GM12874 (cell line): ENCODE results near the gene LRCH1.

ENCODE experiments used
- TF ChIP-seq, protein P1 (sequence below): IDR thresholded peaks from 2 replicates; pipeline ENCODE4 v1.5.1; 2011; ENCODE audit warnings: low read depth, mild to moderate bottlenecking, control low read depth, low read length, moderate library complexity; ENCODE audit not compliant: insufficient read depth

Gene LRCH1

DNA sequence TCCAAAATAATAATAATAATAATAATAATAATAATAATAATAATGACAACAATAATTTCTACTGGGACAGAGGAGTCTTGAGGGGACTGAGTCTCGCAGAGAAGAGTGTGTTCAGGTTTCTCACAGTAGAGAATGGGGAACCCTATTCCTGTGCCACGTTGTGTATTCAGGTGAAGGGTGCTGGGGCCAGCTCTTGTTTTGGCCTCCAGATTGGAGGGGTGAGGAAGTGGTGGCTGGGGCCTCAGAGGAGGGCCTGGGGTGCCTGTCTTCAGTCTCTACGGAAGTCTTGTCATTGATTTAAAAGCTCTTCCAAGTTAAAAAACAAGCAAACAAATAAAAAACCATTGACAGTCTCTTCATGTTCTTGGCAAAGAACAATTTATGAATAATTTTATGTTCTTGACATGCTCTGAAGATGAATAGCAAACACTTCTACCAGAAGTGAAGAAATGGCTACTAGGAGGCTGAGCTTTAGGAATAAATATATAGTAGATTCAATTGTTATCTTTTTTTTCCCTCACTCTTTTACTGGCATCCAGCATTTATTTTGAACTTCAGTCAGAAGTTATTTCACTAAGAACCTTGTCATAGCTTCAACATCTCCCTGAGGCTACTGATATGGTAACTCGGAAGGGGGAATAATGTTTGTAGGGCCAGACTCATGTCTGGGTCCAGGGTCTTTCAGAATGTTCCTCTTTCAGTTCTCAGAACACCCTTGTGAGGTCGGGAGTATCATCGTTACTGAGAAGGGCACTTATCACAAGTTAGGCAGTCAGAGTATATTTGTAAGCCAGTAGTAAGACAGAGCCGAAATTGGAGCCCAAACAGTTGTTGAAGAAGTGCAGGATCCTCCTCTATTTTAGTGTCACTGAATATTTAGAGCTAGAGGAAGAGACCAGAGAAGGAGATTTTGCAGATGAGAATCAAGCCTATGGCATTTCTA lies 13.1 kb downstream of the LRCH1 start:
- TF ChIP-seq, protein P1, sequence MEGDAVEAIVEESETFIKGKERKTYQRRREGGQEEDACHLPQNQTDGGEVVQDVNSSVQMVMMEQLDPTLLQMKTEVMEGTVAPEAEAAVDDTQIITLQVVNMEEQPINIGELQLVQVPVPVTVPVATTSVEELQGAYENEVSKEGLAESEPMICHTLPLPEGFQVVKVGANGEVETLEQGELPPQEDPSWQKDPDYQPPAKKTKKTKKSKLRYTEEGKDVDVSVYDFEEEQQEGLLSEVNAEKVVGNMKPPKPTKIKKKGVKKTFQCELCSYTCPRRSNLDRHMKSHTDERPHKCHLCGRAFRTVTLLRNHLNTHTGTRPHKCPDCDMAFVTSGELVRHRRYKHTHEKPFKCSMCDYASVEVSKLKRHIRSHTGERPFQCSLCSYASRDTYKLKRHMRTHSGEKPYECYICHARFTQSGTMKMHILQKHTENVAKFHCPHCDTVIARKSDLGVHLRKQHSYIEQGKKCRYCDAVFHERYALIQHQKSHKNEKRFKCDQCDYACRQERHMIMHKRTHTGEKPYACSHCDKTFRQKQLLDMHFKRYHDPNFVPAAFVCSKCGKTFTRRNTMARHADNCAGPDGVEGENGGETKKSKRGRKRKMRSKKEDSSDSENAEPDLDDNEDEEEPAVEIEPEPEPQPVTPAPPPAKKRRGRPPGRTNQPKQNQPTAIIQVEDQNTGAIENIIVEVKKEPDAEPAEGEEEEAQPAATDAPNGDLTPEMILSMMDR, result no peak

GRCh38 chr13:46567671-46568070 lies 14.7 kb downstream of the LRCH1 start:
- TF ChIP-seq, protein P1, result no peak

GRCh38 chr13:46569456-46569855 lies 16.5 kb downstream of the LRCH1 start:
- TF ChIP-seq, protein P1, result no peak

GRCh38 chr13:46570273-46570672 lies 17.3 kb downstream of the LRCH1 start:
- TF ChIP-seq, protein P1, result no peak

DNA sequence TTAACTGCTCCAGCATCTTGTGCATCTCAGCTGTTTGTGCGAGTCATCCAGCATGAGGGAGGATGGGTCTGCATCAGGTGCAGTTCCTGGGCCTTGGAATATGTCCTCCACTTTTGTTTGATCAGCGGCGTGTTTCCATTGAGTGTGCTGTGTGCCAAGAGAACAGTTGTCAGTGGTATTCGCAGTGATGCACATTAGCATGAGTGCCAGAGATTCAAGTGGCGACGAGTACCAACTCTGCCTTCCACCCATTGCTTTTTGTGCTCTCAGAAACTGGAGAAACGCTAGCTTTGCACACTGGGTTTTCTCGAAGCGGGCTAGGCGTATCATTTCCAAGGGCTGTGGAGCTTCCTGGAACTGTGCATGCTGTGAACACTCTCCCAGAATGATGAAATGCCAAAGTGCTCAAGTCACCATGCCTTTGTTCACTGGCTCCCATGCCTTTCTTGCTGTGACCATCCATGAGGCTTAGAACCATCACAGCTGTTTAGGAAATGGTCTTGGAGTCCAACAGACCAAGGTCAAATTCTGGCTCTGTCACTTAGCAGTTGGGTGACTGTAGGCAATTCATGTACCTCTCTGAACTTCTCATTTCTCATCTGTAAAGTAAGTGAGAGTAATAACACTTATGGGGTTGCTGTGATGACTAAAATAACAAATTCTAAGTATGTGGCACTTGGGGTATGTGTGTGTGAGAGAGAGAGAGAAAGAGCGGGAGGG lies 18.4 kb downstream of the LRCH1 start:
- TF ChIP-seq, protein P1, result no peak

- TF ChIP-seq, protein P1, result no peak
Measured at GRCh38 chr13:46571909-46572595, 19.1 kb downstream of the LRCH1 start.
